ENCODE measurements around the gene CELF1. TPM values are rescaled to one million over a fixed set of nuclear protein-coding genes. Genes with fewer than 3 reads are reported as not detected.

Gene CELF1
- total and polyA plus RNA-seq, 9 donors = 46.9 to 74.3 (median 59.1) TPM

DNA sequence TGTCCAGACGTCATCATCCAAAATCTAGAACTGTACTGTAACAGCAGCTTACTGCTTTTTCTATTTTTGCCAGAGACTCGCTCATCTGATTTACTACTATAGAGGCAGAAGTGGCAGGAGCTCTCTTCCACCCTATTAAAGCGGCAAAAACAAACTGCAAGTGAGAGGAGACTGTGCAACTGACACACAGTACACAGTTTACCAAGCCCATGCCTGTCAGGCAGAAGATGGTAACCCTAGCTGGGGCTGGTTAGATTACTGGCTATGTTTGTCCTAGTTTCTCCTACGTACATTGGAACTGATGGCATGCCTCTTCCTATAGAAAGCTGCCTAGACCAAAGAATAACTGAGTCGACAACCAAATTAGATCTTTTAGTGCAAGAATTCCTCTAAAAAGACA lies 51.8 kb downstream of the CELF1 start:
- DNase-seq = no peak
- Histone ChIP-seq H3K9me3 (replicated peaks; ENCODE audit: control insufficient read depth, low read depth, low read length) (no peaks in the 10 kb centered on the region), H3K36me3 (ENCODE audit: control insufficient read depth, insufficient read depth, low read length) (peaks cover 17% of the 10 kb centered on the region), H3K27me3 (ENCODE audit: control insufficient read depth, insufficient read depth, low read length) (no peaks in the 10 kb centered on the region), H3K27ac (ENCODE audit: low read length) (peak overlapping the region; percentile 63), H3K4me3 (ENCODE audit: low read length) (no peak overlapping the region), H3K4me1 (ENCODE audit: control insufficient read depth, insufficient read depth, low read length) (peaks cover 25% of the 10 kb centered on the region)
- WGBS (ENCODE audit: insufficient coverage) = 80% methylated on average over 2 of the region's 5 CpGs

DNA sequence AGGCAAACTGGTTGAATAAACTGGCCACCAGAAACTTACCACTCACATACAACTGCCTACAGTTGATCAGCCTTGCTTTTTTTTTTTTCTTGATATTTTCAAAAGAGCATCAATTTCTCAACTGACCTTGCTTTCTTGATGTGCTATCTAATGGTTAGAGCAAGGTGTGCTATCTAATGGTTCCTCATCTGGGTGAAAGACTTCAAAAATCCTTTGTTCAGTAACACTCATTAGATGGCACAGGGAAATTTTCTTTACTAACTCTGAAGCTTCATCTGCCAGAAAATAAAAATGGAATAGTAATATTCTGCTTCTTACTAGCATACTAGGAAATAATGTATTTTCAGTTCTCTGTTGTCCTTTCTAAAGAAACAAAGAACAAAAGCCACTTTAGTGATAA lies 52.8 kb downstream of the CELF1 start:
- Histone ChIP-seq H3K27me3 (ENCODE audit: control insufficient read depth, insufficient read depth, low read length) (no peaks in the 10 kb centered on the region), H3K4me1 (ENCODE audit: control insufficient read depth, insufficient read depth, low read length) (peaks cover 25% of the 10 kb centered on the region), H3K9me3 (replicated peaks; ENCODE audit: control insufficient read depth, low read depth, low read length) (no peaks in the 10 kb centered on the region), H3K4me3 (ENCODE audit: low read length) (no peak overlapping the region), H3K36me3 (ENCODE audit: control insufficient read depth, insufficient read depth, low read length) (peaks cover 17% of the 10 kb centered on the region), H3K27ac (ENCODE audit: low read length) (no peak overlapping the region)
- no peak for DNase-seq

DNA sequence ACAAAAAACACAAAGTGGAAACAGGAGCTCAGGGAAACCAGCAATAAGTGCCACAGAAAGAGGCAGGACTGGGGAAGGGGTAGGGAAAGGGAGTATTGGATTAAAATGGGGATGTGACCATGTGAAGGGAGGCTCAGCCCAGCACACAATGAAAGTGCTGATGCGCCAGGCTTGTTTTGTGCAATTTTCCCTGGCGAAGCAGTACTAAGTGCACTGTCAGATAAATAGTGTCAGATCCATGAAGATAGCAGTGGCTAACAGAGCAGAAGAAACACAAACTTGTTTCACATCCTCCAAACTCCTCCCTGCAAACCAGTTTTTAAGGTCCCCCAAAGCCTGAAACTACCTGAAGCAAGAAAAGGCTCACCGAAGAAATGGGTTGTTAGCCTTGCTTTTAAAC lies 53.3 kb downstream of the CELF1 start:
- peak overlapping the region; percentile 49 for H3K27ac ChIP-seq (ENCODE audit: low read length)
- peak; percentile 66 for DNase-seq
- 100% methylated on average over 2 of the region's 3 CpGs for WGBS (ENCODE audit: insufficient coverage)

DNA sequence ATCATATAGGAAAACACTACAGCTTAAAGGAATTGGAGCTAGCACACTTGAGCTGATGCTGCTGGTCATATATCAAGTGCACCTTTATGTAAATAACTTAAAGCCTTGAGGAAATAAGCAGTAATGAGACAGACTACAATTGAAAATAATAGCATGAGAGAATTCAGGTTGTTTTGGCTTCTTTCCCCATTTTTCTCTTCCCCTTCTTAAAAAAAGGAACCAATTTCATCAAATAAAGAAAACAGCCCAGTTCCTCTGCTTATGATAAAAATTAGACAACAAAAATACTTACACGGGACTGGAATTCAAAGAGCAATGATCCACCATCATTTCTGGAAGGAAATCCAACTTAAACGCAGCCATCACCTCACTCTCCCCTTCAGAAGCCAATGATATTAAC lies 53.8 kb downstream of the CELF1 start:
- no peak for DNase-seq
- peaks cover 18% of the 10 kb centered on the region for H3K36me3 ChIP-seq (ENCODE audit: control insufficient read depth, insufficient read depth, low read length)
- no peak overlapping the region for H3K4me3 ChIP-seq (ENCODE audit: low read length)
- peak overlapping the region; percentile 49 for H3K27ac ChIP-seq (ENCODE audit: low read length)
- no peaks in the 10 kb centered on the region for H3K27me3 ChIP-seq (ENCODE audit: control insufficient read depth, insufficient read depth, low read length)
- 31% methylated on average over 2 of the region's 2 CpGs for WGBS (ENCODE audit: insufficient coverage)
- H3K4me1 ChIP-seq (ENCODE audit: control insufficient read depth, insufficient read depth, low read length) = peaks cover 25% of the 10 kb centered on the region
- H3K9me3 ChIP-seq (replicated peaks; ENCODE audit: control insufficient read depth, low read depth, low read length) = no peaks in the 10 kb centered on the region

More for the DNA sequence above, 53.3 kb downstream of the CELF1 start:
- Histone ChIP-seq H3K27me3 (ENCODE audit: control insufficient read depth, insufficient read depth, low read length) (no peaks in the 10 kb centered on the region), H3K36me3 (ENCODE audit: control insufficient read depth, insufficient read depth, low read length) (peaks cover 18% of the 10 kb centered on the region), H3K4me1 (ENCODE audit: control insufficient read depth, insufficient read depth, low read length) (peaks cover 25% of the 10 kb centered on the region), H3K9me3 (replicated peaks; ENCODE audit: control insufficient read depth, low read depth, low read length) (no peaks in the 10 kb centered on the region), H3K4me3 (ENCODE audit: low read length) (no peak overlapping the region)

DNA sequence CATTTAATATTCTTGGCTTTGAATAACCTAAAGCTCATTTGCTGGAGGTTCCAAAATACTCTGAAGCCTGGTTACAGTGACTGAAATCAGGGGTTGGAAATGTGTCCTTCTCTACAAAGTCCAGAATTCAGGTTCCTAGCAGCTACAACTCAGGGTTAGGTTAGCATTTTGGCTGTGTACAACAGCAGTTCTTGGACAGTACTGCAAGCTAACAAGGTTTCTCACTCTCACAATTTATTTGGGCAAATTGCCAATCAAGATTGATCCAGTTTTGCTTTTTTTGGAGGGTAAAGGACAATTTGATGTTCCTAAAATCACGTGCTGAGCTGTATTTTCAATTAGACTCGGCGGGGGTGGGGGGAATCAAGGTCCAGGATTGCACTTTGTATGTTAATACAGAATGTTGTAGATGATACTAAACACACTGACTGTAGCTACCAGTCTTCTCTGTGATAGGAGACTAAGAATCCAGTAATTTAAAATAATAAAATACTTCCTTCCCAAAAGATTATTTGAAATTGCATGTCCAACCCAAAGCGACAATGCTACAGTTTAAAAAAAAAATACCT lies 54.3 kb downstream of the CELF1 start:
- no CpG with 5 or more reads among the region's 4 CpGs for WGBS (ENCODE audit: insufficient coverage)

DNA sequence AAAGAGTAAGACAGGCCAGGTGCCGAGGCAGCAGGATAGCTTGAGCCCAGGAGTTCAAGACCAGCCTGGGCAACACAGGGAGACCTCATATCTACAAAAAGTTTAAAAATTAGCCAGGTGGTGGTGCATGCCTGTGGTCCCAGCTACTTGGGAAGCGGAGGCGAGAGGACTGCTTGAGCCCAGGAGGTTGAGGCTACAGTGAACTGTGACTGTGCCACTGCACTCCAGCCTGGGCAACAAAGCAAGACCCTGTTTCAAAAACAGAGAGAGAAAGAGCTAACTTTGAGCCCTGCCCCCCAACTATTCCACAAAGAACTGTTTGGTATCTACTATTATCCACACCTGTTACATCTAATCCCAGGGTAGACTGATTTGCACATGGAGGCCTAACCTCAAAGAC lies 54.8 kb downstream of the CELF1 start:
- 86% methylated on average over 1 of the region's 3 CpGs for WGBS (ENCODE audit: insufficient coverage)
- no peak overlapping the region for H3K27ac ChIP-seq (ENCODE audit: low read length)

More for the DNA sequence above, 54.3 kb downstream of the CELF1 start:
- no peak for DNase-seq
- peaks cover 25% of the 10 kb centered on the region for H3K4me1 ChIP-seq (ENCODE audit: control insufficient read depth, insufficient read depth, low read length)
- H3K27ac ChIP-seq (ENCODE audit: low read length) = no peak overlapping the region
- H3K27me3 ChIP-seq (ENCODE audit: control insufficient read depth, insufficient read depth, low read length) = no peaks in the 10 kb centered on the region
- H3K9me3 ChIP-seq (replicated peaks; ENCODE audit: control insufficient read depth, low read depth, low read length) = no peaks in the 10 kb centered on the region
- H3K4me3 ChIP-seq (ENCODE audit: low read length) = no peak overlapping the region
- H3K36me3 ChIP-seq (ENCODE audit: control insufficient read depth, insufficient read depth, low read length) = peaks cover 19% of the 10 kb centered on the region

DNA sequence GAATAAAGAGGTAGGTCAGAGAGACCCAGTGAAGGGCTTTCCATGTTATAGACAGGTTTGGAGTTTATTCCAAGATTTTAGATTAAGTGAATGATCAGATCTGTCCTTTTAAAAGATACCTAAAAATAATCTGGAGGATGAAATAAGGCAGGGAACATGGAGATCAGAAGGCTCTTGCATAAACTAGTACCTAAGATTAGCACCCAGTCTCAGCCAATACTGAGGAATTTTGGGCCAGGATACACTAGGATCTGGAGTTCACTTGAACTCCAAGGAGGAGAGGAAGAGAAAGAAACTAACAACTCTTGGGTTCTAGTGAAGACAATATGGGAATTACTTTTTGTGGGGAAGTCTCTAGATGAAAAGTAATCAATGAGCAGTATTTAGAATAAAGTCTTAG lies 56.1 kb downstream of the CELF1 start:
- H3K4me1 ChIP-seq (ENCODE audit: control insufficient read depth, insufficient read depth, low read length) = peaks cover 25% of the 10 kb centered on the region
- H3K36me3 ChIP-seq (ENCODE audit: control insufficient read depth, insufficient read depth, low read length) = peaks cover 19% of the 10 kb centered on the region

More for the DNA sequence above, 54.8 kb downstream of the CELF1 start:
- Histone ChIP-seq H3K9me3 (replicated peaks; ENCODE audit: control insufficient read depth, low read depth, low read length) (no peaks in the 10 kb centered on the region), H3K27me3 (ENCODE audit: control insufficient read depth, insufficient read depth, low read length) (no peaks in the 10 kb centered on the region), H3K4me1 (ENCODE audit: control insufficient read depth, insufficient read depth, low read length) (peaks cover 25% of the 10 kb centered on the region), H3K36me3 (ENCODE audit: control insufficient read depth, insufficient read depth, low read length) (peaks cover 19% of the 10 kb centered on the region), H3K4me3 (ENCODE audit: low read length) (no peak overlapping the region)
- no peak for DNase-seq

DNA sequence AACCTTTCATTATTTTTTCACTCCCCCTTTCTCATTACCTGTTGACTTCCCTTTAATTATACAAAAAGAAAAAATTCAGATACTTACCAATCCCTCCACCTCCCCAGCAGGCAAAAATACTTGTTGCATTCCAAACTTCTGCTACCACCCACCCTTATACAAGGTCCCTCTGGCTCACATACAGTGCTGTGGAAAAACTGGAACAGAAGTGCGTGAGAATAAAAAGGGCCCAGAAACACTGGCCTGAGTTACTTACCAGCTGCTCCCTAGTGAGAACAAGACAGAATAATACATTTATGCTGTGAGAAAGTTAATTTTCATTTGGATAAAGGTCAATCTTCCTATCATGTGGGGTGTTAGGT lies 57.1 kb downstream of the CELF1 start:
- no CpG with 5 or more reads among the region's 1 CpG for WGBS (ENCODE audit: insufficient coverage)
- DNase-seq = no peak
- H3K4me3 ChIP-seq (ENCODE audit: low read length) = no peak overlapping the region
- H3K27ac ChIP-seq (ENCODE audit: low read length) = no peak overlapping the region
- H3K4me1 ChIP-seq (ENCODE audit: control insufficient read depth, insufficient read depth, low read length) = peaks cover 17% of the 10 kb centered on the region
- H3K36me3 ChIP-seq (ENCODE audit: control insufficient read depth, insufficient read depth, low read length) = peaks cover 16% of the 10 kb centered on the region
- H3K9me3 ChIP-seq (replicated peaks; ENCODE audit: control insufficient read depth, low read depth, low read length) = no peaks in the 10 kb centered on the region
- H3K27me3 ChIP-seq (ENCODE audit: control insufficient read depth, insufficient read depth, low read length) = no peaks in the 10 kb centered on the region

More for the DNA sequence above, 56.1 kb downstream of the CELF1 start:
- Histone ChIP-seq H3K9me3 (replicated peaks; ENCODE audit: control insufficient read depth, low read depth, low read length) (no peaks in the 10 kb centered on the region), H3K27ac (ENCODE audit: low read length) (no peak overlapping the region), H3K4me3 (ENCODE audit: low read length) (no peak overlapping the region), H3K27me3 (ENCODE audit: control insufficient read depth, insufficient read depth, low read length) (no peaks in the 10 kb centered on the region)
- no peak for DNase-seq

DNA sequence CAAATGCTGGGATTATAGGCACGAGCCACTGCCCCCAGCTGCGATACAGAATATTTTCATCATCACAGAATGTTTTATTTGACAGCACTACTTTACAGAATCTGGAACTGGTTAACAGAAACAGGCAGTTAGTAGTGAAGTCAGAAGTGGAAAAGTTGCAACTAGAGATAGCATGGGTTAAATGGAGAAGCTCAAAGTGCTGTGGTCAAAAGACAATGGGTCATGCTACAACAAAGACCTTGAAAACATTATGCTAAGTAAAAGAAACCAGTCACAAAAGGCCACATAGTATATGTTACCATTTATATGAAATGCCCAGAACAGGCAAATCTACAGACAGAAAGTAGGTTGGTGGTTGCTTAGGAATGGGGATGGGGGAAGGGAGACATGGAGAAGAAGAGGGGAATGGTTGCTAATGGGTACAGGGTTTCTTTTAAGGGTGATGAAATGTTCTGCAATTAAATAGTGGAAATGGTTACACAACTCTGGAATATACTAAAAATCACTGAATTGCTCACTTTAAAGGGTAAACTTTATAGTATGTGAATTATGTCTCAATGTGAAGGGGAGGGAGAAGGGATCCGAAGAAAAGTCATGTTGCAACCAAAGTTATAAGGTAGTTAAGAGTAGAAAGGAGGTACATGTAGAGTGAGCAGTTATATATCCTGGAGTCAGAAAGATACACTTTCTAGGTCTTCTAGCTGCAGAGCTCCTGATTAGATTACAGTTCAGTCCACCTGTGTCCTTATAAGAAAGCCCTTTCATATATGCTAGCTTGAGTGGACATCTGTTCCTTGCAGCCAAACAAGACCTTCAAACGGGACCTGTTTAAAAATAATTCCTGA lies 57.7 kb downstream of the CELF1 start:
- H3K27ac ChIP-seq (ENCODE audit: low read length) = no peak overlapping the region
- no peak overlapping the region for H3K4me3 ChIP-seq (ENCODE audit: low read length)
- H3K36me3 ChIP-seq (ENCODE audit: control insufficient read depth, insufficient read depth, low read length) = peaks cover 15% of the 10 kb centered on the region
- no peaks in the 10 kb centered on the region for H3K9me3 ChIP-seq (replicated peaks; ENCODE audit: control insufficient read depth, low read depth, low read length)
- no peaks in the 10 kb centered on the region for H3K27me3 ChIP-seq (ENCODE audit: control insufficient read depth, insufficient read depth, low read length)
- peaks cover 14% of the 10 kb centered on the region for H3K4me1 ChIP-seq (ENCODE audit: control insufficient read depth, insufficient read depth, low read length)
- no peak for DNase-seq
- WGBS (ENCODE audit: insufficient coverage) = 71% methylated on average over 2 of the region's 4 CpGs

DNA sequence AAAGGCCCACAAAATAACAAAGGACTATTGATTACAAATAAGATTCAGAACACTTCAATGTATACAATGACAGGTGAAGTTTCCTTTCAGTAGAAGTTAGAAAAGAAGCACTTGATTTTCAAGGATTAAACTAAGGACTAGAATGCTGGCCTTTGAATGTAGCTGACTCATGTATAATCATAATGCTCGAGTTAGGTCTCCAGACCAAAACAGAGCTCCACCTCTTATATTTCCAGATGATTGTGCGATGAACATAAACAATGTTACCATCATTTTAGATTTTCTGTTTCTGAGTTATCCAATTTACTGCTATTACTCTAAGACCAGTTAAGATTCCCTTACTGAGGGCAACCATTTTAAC lies 63.6 kb downstream of the CELF1 start:
- Histone ChIP-seq H3K36me3 (ENCODE audit: control insufficient read depth, insufficient read depth, low read length) (peaks cover 25% of the 10 kb centered on the region), H3K4me1 (ENCODE audit: control insufficient read depth, insufficient read depth, low read length) (no peaks in the 10 kb centered on the region), H3K9me3 (replicated peaks; ENCODE audit: control insufficient read depth, low read depth, low read length) (no peaks in the 10 kb centered on the region), H3K27me3 (ENCODE audit: control insufficient read depth, insufficient read depth, low read length) (no peaks in the 10 kb centered on the region), H3K4me3 (ENCODE audit: low read length) (no peak overlapping the region), H3K27ac (ENCODE audit: low read length) (no peak overlapping the region)
- 100% methylated on average over 1 of the region's 2 CpGs for WGBS (ENCODE audit: insufficient coverage)
- no peak for DNase-seq
